ENCODE data around the gene PPP1R13B. TPM values are rescaled to one million over a fixed set of nuclear protein-coding genes. Genes with fewer than 3 reads are reported as not detected.
A peak's percentile ranks its signal among the peaks of the same experiment; 100 is the strongest.
"Not testable (repeated sequence)": the region's sequence is repeated elsewhere in the genome, so short reads cannot be mapped to it uniquely, and the experiment has no call there.

PPP1R13B gene
- total RNA-seq, 4 donors from 2014 or later = 5.6 to 71.6 (median 18.2) TPM

DNA sequence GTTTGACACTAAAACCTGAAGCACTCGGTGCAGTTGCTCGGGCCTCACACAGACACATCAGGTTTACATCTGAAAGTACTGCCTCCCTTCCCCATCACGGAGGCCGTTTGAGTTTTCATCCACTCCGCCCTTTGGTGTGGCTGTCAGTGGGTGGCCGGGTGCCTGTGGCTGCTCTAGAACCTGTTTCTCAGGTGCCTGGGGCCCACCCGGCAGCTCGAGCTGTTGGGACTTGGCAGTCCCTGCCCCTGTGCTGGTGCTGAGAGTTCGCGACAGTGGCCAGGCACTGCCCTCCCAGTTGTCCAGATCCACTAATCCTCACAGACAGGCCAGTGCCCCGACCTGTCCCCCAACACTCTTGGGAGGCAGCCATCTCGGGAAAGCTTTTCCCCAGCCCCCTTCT lies 154.5 kb downstream of the PPP1R13B start:
- TF ChIP-seq, protein P1, sequence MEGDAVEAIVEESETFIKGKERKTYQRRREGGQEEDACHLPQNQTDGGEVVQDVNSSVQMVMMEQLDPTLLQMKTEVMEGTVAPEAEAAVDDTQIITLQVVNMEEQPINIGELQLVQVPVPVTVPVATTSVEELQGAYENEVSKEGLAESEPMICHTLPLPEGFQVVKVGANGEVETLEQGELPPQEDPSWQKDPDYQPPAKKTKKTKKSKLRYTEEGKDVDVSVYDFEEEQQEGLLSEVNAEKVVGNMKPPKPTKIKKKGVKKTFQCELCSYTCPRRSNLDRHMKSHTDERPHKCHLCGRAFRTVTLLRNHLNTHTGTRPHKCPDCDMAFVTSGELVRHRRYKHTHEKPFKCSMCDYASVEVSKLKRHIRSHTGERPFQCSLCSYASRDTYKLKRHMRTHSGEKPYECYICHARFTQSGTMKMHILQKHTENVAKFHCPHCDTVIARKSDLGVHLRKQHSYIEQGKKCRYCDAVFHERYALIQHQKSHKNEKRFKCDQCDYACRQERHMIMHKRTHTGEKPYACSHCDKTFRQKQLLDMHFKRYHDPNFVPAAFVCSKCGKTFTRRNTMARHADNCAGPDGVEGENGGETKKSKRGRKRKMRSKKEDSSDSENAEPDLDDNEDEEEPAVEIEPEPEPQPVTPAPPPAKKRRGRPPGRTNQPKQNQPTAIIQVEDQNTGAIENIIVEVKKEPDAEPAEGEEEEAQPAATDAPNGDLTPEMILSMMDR (IDR thresholded peaks at IDR 0.05) = no peak
- TF ChIP-seq POLR2A (IDR thresholded peaks at IDR 0.05) = no peak
- Histone ChIP-seq H3K27me3 (no peaks in the 10 kb centered on the region), H3K9me3 (no peaks in the 10 kb centered on the region), H3K36me3 (no peaks in the 10 kb centered on the region), H3K4me3 (no peak overlapping the region), H3K27ac (no peak overlapping the region), H3K4me1 (peaks cover 10 to 13% of the 10 kb centered on the region in 2 donors)
- peak in 1 of 2 donors; percentile 10 for DNase-seq
- intact Hi-C loops (cut with DNase I; ENCODE audit: low total_unique reads) = no loop called here

DNA sequence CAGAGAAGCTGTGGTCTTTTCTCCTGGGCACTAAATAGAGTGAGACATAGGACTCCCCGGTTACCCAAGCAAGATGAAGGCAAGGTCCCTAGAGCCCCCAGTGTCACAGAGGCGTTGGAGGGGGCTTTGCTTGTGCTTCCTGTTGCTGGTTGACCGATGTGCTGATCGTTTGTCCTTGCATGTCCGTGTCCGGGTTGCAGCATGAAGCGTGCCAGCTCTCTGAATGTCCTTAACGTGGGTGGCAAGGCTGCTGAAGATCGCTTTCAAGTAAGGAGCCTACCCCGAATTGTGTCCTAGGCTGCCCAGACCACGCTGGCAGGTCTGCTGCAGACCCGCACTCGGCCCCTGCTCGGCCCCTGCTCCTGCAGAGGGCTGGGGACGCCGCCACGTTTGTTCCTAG lies 155.2 kb downstream of the PPP1R13B start:
- Histone ChIP-seq H3K36me3 (no peaks in the 10 kb centered on the region), H3K4me3 (no peak overlapping the region), H3K4me1 (peaks cover 3 to 6% of the 10 kb centered on the region in 2 donors), H3K27me3 (no peaks in the 10 kb centered on the region), H3K27ac (no peak overlapping the region), H3K9me3 (no peaks in the 10 kb centered on the region)
- no peak for DNase-seq
- intact Hi-C loops (cut with DNase I; ENCODE audit: low total_unique reads) = no loop called here
- no peak for TF ChIP-seq POLR2A (IDR thresholded peaks at IDR 0.05)
- TF ChIP-seq, protein P1 (IDR thresholded peaks at IDR 0.05) = no peak

DNA sequence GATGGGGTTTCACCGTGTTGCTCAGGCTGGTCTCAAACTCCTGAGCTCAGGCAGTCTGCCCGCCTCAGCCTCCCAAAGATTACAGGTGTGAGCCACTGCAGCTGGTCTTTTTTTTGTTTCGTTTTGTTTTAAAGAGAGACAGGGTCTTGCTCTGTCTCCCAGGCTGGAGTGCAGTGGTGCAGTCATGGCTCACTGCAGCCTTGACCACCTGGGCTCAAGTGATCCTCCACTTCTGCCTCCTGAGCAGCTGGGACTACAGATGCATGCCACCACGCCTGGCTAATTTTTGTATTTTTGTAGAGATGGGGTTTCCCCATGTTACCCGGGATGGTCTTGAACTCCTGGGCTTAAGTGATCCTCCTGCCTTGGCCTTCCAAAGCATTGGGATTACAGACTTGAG lies 155.7 kb downstream of the PPP1R13B start:
- DNase-seq; H3K9me3 ChIP-seq; H3K36me3 ChIP-seq; H3K4me3 ChIP-seq; intact Hi-C loops (cut with DNase I; ENCODE audit: low total_unique reads); H3K27ac ChIP-seq; H3K27me3 ChIP-seq; H3K4me1 ChIP-seq: not testable (repeated sequence)

DNA sequence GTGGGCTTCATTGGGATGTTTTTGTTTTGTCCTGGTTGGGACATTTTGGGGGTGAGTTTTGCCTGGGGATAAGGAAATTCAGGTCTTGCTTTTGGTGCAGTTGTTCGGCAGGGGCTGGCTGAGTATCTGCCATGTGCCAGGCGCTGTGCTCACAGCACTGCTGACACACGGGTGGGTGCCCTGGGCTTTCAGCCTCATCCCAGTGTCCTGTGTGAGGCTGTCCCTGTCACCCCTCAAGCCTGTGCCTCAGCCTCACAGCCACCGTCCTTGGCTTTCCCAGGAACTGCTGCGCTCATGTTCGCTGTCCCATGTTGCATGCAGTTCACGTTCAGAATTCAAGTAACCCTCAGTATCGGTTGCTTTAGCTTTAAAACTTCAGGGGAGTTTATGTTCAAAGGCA lies 157.0 kb downstream of the PPP1R13B start:
- Histone ChIP-seq H3K4me1 (no peaks in the 10 kb centered on the region), H3K9me3 (no peaks in the 10 kb centered on the region)
- no peak for DNase-seq

DNA sequence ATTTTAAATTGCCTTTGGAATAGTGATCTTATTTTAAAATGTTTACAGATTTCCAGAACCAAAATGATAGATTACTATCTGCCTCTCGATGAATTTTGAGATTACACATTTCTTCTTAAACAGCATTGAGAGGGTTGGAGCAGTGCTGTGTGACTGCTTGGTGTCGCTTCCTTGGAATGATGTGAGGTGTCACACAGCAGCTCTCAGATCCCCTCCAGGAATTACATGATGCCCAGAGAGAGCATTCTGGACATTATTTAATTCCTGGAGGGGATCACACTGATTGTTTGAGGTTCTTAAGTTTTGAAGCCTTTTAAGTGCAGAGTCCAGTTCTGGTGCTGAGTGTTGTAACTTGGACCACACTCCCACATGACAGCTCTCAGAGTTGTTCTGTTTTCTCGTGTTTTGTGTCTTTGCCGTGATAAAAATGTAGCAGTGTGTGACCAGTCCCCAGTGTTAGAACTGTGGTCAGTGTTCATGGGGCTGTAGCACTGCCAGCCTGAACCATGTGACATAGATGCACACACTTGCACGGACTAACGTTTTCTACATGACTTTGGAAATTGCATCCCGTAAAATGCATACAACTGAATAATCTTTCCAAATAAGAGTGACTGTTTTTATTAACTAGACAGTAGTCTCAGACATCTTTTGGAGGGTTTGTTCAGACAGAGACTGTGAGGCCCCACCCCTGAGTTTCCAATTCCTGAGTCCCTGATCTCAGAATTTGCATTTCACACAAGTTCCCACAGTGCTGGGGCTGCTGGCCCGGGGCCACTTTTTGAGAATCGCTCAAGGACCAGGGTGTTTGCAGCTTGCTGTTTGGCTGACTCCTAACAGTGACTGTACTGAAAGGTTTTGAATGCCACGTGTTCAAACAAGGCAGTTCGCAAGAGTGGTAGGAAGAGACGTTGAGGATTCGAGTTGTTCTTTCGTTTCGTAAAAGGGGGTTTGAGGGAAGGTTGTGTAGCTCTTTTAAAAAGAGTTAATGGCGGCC lies 158.2 kb downstream of the PPP1R13B start:
- Histone ChIP-seq H3K9me3 (no peaks in the 10 kb centered on the region), H3K36me3 (no peaks in the 10 kb centered on the region), H3K27me3 (no peaks in the 10 kb centered on the region), H3K4me1 (no peaks in the 10 kb centered on the region), H3K27ac (no peak overlapping the region), H3K4me3 (no peak overlapping the region)
- intact Hi-C loops (cut with DNase I; ENCODE audit: low total_unique reads) = no loop called here
- no peak for TF ChIP-seq POLR2A (IDR thresholded peaks at IDR 0.05)
- TF ChIP-seq, protein P1 (IDR thresholded peaks at IDR 0.05) = no peak
- no peak for DNase-seq

More for the DNA sequence above, 157.0 kb downstream of the PPP1R13B start:
- Histone ChIP-seq H3K36me3 (no peaks in the 10 kb centered on the region), H3K27me3 (no peaks in the 10 kb centered on the region), H3K27ac (no peak overlapping the region), H3K4me3 (no peak overlapping the region)
- intact Hi-C loops (cut with DNase I; ENCODE audit: low total_unique reads) = no loop called here
- TF ChIP-seq, protein P1 (IDR thresholded peaks at IDR 0.05) = no peak
- no peak for TF ChIP-seq POLR2A (IDR thresholded peaks at IDR 0.05)
